Measurements from ENCODE around the gene UFC1.

DNA sequence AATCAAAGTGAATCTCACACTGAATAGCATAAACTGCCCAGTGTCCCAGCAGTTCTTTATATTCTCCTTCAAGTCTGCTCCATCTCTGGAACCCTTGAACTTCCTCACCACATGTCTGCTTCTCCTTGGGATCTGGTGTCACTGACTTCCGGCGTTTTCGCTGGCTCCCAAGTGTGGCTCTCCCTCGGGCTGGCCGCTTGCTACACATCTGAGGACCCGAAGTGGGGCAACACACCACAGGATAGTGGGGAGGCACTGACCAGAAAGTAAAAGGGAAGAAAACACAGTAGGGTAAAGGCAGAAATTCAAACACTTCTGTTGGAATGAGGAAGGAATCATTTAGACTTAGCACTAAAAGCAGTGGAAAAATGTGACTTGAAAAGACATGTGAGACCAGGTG is 30.8 kb upstream of the UFC1 start:
- TF ChIP-seq EZH2 (IDR thresholded peaks at IDR 0.05; ENCODE audit: insufficient read depth, poor library complexity, severe bottlenecking), result no peak
- TF ChIP-seq EZH2phosphoT487 (IDR thresholded peaks at IDR 0.05; ENCODE audit: insufficient read depth, low read depth), result no peak
